H9 (cell line): Measurements from ENCODE around the gene TMEM135. TPM values are rescaled to one million over a fixed set of nuclear protein-coding genes. Genes with fewer than 3 reads are reported as not detected.

Experiments used
- DNase-seq: peaks from one replicate; pipeline ENCODE4 v3.0.0-alpha.2; 2017
- H2AFZ ChIP-seq: one replicate; pipeline ENCODE4 v1.6.1; 2013; ENCODE audit warnings: mild to moderate bottlenecking, low read length, control low read depth, moderate library complexity
- H2AK5ac ChIP-seq: 2 replicates; pipeline ENCODE4 v1.6.1; 2013; ENCODE audit warnings: low read length, control low read depth, mixed read lengths; ENCODE audit not compliant: insufficient read length
- H2BK120ac ChIP-seq: one replicate; pipeline ENCODE4 v1.6.1; 2013; ENCODE audit warnings: low read depth, mild to moderate bottlenecking, low read length, control low read depth, inconsistent platforms; ENCODE audit not compliant: poor library complexity, severe bottlenecking
- H2BK12ac ChIP-seq: 2 replicates; pipeline ENCODE4 v1.6.1; 2013; ENCODE audit warnings: low read length, control low read depth, mixed read lengths, low read depth; ENCODE audit not compliant: insufficient read length
- H2BK15ac ChIP-seq: 2 replicates; pipeline ENCODE4 v1.6.1; 2013; ENCODE audit warnings: low read depth, low read length, control low read depth
- H2BK20ac ChIP-seq: one replicate; pipeline ENCODE4 v1.6.1; 2013; ENCODE audit warnings: low read depth, mild to moderate bottlenecking, low read length, control low read depth, inconsistent platforms; ENCODE audit not compliant: poor library complexity, severe bottlenecking
- H2BK5ac ChIP-seq: 2 replicates; pipeline ENCODE4 v1.6.1; 2013; ENCODE audit warnings: low read length, control low read depth, mixed read lengths; ENCODE audit not compliant: insufficient read length
- H3K14ac ChIP-seq: 2 replicates; pipeline ENCODE4 v1.6.1; 2013; ENCODE audit warnings: low read length, control low read depth; ENCODE audit not compliant: insufficient read depth
- H3K18ac ChIP-seq: 2 replicates; pipeline ENCODE4 v1.6.1; 2013; ENCODE audit warnings: low read depth, mild to moderate bottlenecking, mixed read lengths, low read length, control low read depth; ENCODE audit not compliant: insufficient read length
- H3K23ac ChIP-seq: 2 replicates; pipeline ENCODE4 v1.6.1; 2013; ENCODE audit warnings: low read length, control low read depth, mixed read lengths, low read depth; ENCODE audit not compliant: insufficient read length
- H3K23me2 ChIP-seq: 2 replicates; pipeline ENCODE4 v1.6.1; 2013; ENCODE audit warnings: low read depth, mild to moderate bottlenecking, mixed read lengths, low read length, control low read depth; ENCODE audit not compliant: insufficient read length, poor library complexity, severe bottlenecking
- H3K27ac ChIP-seq: 2 replicates; pipeline ENCODE4 v1.5.1; 2013; ENCODE audit warnings: low read length, control low read depth, mixed read lengths, low read depth; ENCODE audit not compliant: insufficient read length
- H3K27me3 ChIP-seq: 2 replicates; pipeline ENCODE4 v1.6.1; 2013; ENCODE audit warnings: low read length, control low read depth, inconsistent platforms; ENCODE audit not compliant: insufficient read depth
- H3K4ac ChIP-seq: 2 replicates; pipeline ENCODE4 v1.6.1; 2013; ENCODE audit warnings: low read depth, mild to moderate bottlenecking, control low read depth, inconsistent platforms, low read length, moderate library complexity
- H3K4me1 ChIP-seq: 2 replicates; pipeline ENCODE4 v1.6.1; 2013; ENCODE audit warnings: low read length, control low read depth, inconsistent platforms; ENCODE audit not compliant: insufficient read depth
- H3K4me2 ChIP-seq: 2 replicates; pipeline ENCODE4 v1.6.1; 2013; ENCODE audit warnings: low read length, control low read depth, mixed read lengths; ENCODE audit not compliant: insufficient read length, insufficient read depth
- H3K56ac ChIP-seq: 2 replicates; pipeline ENCODE4 v1.6.1; 2013; ENCODE audit warnings: low read depth, mild to moderate bottlenecking, mixed read lengths, low read length, control low read depth; ENCODE audit not compliant: insufficient read length
- H3K79me1 ChIP-seq: 2 replicates; pipeline ENCODE4 v1.6.1; 2013; ENCODE audit warnings: low read depth, mild to moderate bottlenecking, moderate library complexity, low read length, control low read depth, inconsistent platforms; ENCODE audit not compliant: insufficient read depth, poor library complexity, severe bottlenecking
- H3K79me2 ChIP-seq: 2 replicates; pipeline ENCODE4 v1.6.1; 2013; ENCODE audit warnings: low read length, control low read depth, inconsistent platforms; ENCODE audit not compliant: insufficient read depth
- H3K9ac ChIP-seq: 2 replicates; pipeline ENCODE4 v1.6.1; 2013; ENCODE audit warnings: low read length, control low read depth, mixed read lengths; ENCODE audit not compliant: insufficient read length; ENCODE audit errors: extremely low read depth
- H3K9me3 ChIP-seq: one replicate; pipeline ENCODE4 v1.6.1; 2013; ENCODE audit warnings: low read depth, low read length, inconsistent platforms; ENCODE audit not compliant: control insufficient read depth
- H3T11ph ChIP-seq: one replicate; pipeline ENCODE4 v1.6.1; 2013; ENCODE audit warnings: mild to moderate bottlenecking, low read length, control low read depth, inconsistent platforms
- H4K20me1 ChIP-seq: one replicate; pipeline ENCODE4 v1.6.1; 2013; ENCODE audit not compliant: control insufficient read depth, insufficient read length, insufficient read depth
- H4K5ac ChIP-seq: 2 replicates; pipeline ENCODE4 v1.6.1; 2013; ENCODE audit warnings: low read depth, mild to moderate bottlenecking, mixed read lengths, low read length, control low read depth; ENCODE audit not compliant: insufficient read length
- H4K8ac ChIP-seq: replicated peaks from 2 replicates; pipeline ENCODE4 v1.6.1; 2013; ENCODE audit warnings: low read length, control low read depth, mixed read lengths, low read depth; ENCODE audit not compliant: insufficient read length
- H4K91ac ChIP-seq: 2 replicates; pipeline ENCODE4 v1.6.1; 2013; ENCODE audit warnings: low read depth, mild to moderate bottlenecking, moderate library complexity, mixed read lengths, low read length, control low read depth; ENCODE audit not compliant: insufficient read length
- H3K27ac Mint-ChIP-seq, 3 experiments: 2 replicates in 2 of 3; 3 replicates in 1 of 3; pipeline ENCODE4 v1.8.0; 2020 to 2021; ENCODE audit warnings: mixed read lengths in 3 of 3, mild to moderate bottlenecking in 1 of 3, moderate library complexity in 1 of 3
- H3K27me3 Mint-ChIP-seq: 2 replicates; pipeline ENCODE4 v1.8.0; 2021; ENCODE audit warnings: low read depth, mild to moderate bottlenecking, moderate library complexity, mixed read lengths
- H3K36me3 Mint-ChIP-seq, 3 experiments: 2 replicates in 2 of 3; 3 replicates in 1 of 3; pipeline ENCODE4 v1.8.0; 2020 to 2021; ENCODE audit warnings: low read depth in 3 of 3, mixed read lengths in 3 of 3; ENCODE audit not compliant: insufficient read depth in 1 of 3
- H3K4me1 Mint-ChIP-seq, 2 experiments: 2 replicates each; pipeline ENCODE4 v1.8.0; 2020; ENCODE audit warnings: mixed read lengths in 2 of 2
- H3K4me3 Mint-ChIP-seq, 2 experiments: 2 replicates in 1 of 2; 3 replicates in 1 of 2; pipeline ENCODE4 v1.8.0; 2020 to 2021; ENCODE audit warnings: mild to moderate bottlenecking in 2 of 2, mixed read lengths in 2 of 2, moderate library complexity in 1 of 2
- H3K9me3 Mint-ChIP-seq, 2 experiments: 2 replicates in 1 of 2; 3 replicates in 1 of 2; pipeline ENCODE4 v1.8.0; 2020; ENCODE audit warnings: mild to moderate bottlenecking in 2 of 2, mixed read lengths in 2 of 2, moderate library complexity in 1 of 2
- WGBS: extraction: QIAGEN DNeasy Blood & Tissue Kit; methylation state at CpG from one replicate; pipeline ENCODE4 v1.1.7; 2013; ENCODE audit warnings: missing lambda C conversion rate, low lambda C conversion rate, mixed read lengths; ENCODE audit not compliant: insufficient read length; ENCODE audit errors: extremely low coverage; 5-methylcytosine and 5-hydroxymethylcytosine counted together
- total RNA-seq: library from RNA; stranded (reverse); gene quantifications from 2 replicates; pipeline ENCODE4 v1.2.1, GENCODE V29; 2021
- TF ChIP-seq, protein P1 (sequence below): fragments of 200-600 bp; sonication (generic); conservative IDR thresholded peaks from 3 replicates; pipeline ENCODE4 v1.8.0; 2021; ENCODE audit warnings: antibody characterized with exemption, mild to moderate bottlenecking

TMEM135 gene
- total RNA-seq, 1 experiment from 2014 or later, result 25.2 TPM

- Mint-ChIP-seq H3K4me1 (peaks cover 21 to 23% of the 10 kb centered on the region in 2 experiments), H3K27me3 (no peaks in the 10 kb centered on the region), H3K9me3 (no peaks in the 10 kb centered on the region), H3K27ac (no peak overlapping the region), H3K4me3 (no peak overlapping the region), H3K36me3 (no peaks in the 10 kb centered on the region)
- H3T11ph ChIP-seq, result no peak overlapping the region
- no peak overlapping the region for H3K18ac ChIP-seq
- H3K56ac ChIP-seq, result no peak overlapping the region
- H4K5ac ChIP-seq, result no peak overlapping the region
- H2BK12ac ChIP-seq, result no peak overlapping the region
- H4K20me1 ChIP-seq, result no peaks in the 10 kb centered on the region
- TF ChIP-seq, protein P1, sequence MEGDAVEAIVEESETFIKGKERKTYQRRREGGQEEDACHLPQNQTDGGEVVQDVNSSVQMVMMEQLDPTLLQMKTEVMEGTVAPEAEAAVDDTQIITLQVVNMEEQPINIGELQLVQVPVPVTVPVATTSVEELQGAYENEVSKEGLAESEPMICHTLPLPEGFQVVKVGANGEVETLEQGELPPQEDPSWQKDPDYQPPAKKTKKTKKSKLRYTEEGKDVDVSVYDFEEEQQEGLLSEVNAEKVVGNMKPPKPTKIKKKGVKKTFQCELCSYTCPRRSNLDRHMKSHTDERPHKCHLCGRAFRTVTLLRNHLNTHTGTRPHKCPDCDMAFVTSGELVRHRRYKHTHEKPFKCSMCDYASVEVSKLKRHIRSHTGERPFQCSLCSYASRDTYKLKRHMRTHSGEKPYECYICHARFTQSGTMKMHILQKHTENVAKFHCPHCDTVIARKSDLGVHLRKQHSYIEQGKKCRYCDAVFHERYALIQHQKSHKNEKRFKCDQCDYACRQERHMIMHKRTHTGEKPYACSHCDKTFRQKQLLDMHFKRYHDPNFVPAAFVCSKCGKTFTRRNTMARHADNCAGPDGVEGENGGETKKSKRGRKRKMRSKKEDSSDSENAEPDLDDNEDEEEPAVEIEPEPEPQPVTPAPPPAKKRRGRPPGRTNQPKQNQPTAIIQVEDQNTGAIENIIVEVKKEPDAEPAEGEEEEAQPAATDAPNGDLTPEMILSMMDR, result no peak
- no peak overlapping the region for H2BK5ac ChIP-seq
- H3K4me2 ChIP-seq, result no peak overlapping the region
- H3K14ac ChIP-seq, result no peak overlapping the region
- H2BK20ac ChIP-seq, result no peak overlapping the region
- H3K23ac ChIP-seq, result no peak overlapping the region
- H2BK15ac ChIP-seq, result no peak overlapping the region
- H2AFZ ChIP-seq, result no peak overlapping the region
- H3K27me3 ChIP-seq, result no peaks in the 10 kb centered on the region
- no peak overlapping the region for H3K4ac ChIP-seq
- no peak overlapping the region for H4K91ac ChIP-seq
- H3K4me1 ChIP-seq, result no peaks in the 10 kb centered on the region
- no peak overlapping the region for H3K9ac ChIP-seq
- no CpG with 5 or more reads among the region's 1 CpG for WGBS
- no peak overlapping the region for H2AK5ac ChIP-seq
- H3K79me1 ChIP-seq, result no peaks in the 10 kb centered on the region
- H2BK120ac ChIP-seq, result no peak overlapping the region
- no peaks in the 10 kb centered on the region for H3K9me3 ChIP-seq
- H4K8ac ChIP-seq, result no peak overlapping the region
- no peak overlapping the region for H3K27ac ChIP-seq
- DNase-seq, result no peak
- no peaks in the 10 kb centered on the region for H3K23me2 ChIP-seq
- H3K79me2 ChIP-seq, result no peaks in the 10 kb centered on the region
Observed at GRCh38 chr11:86996953-86997570, 40.7 kb upstream of the TMEM135 start.
